Fibroblast of lung (primary cell): Measurements from ENCODE around the gene MAPK9.

Experiments
- EZH2 ChIP-seq: IDR thresholded peaks from 2 replicates; pipeline ENCODE4 v1.5.1; 2012; ENCODE audit warnings: low read length, control low read depth, mild to moderate bottlenecking; ENCODE audit errors: missing control alignments
- TF ChIP-seq, protein P1 (sequence below), 2 donors: IDR thresholded peaks in 1 of 2; conservative IDR thresholded peaks in 1 of 2; 1 replicate in 1 of 2; 2 replicates in 1 of 2; pipeline ENCODE4 v1.5.1; 2011 to 2012; ENCODE audit warnings: low read length in 2 of 2, control low read depth in 1 of 2, inconsistent platforms in 1 of 2, low read depth in 1 of 2, mild to moderate bottlenecking in 1 of 2

DNA sequence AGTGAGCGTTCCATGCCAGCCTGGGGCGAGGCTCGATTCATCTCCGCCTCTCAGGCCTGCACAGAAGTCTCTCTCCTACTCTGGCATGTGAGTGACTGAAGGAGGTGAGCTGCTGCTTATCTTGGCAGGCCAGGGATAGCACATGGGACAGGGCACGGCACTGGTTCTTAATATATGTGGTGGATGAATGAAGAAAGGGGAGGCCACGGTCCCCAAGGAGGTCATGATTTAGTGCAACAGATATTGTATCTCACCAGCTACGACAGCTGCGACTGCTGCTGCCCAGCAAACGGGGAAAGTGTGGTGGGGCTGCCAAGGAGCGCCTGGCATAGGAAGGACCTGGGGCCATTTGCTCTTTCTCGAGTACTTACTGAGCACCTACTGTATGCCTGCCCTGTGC is 19.3 kb upstream of the MAPK9 start:
- TF ChIP-seq, protein P1, sequence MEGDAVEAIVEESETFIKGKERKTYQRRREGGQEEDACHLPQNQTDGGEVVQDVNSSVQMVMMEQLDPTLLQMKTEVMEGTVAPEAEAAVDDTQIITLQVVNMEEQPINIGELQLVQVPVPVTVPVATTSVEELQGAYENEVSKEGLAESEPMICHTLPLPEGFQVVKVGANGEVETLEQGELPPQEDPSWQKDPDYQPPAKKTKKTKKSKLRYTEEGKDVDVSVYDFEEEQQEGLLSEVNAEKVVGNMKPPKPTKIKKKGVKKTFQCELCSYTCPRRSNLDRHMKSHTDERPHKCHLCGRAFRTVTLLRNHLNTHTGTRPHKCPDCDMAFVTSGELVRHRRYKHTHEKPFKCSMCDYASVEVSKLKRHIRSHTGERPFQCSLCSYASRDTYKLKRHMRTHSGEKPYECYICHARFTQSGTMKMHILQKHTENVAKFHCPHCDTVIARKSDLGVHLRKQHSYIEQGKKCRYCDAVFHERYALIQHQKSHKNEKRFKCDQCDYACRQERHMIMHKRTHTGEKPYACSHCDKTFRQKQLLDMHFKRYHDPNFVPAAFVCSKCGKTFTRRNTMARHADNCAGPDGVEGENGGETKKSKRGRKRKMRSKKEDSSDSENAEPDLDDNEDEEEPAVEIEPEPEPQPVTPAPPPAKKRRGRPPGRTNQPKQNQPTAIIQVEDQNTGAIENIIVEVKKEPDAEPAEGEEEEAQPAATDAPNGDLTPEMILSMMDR (conservative IDR thresholded peaks at IDR 0.05 in 1 of 2, IDR thresholded peaks at IDR 0.05 in 1 of 2; ENCODE audit: low read depth in 1 of 2, low read length in 2 of 2): no peak
- no peak for TF ChIP-seq EZH2
